ENCODE measurements around the gene NR1H2. TPM values are rescaled to one million over a fixed set of nuclear protein-coding genes. Genes with fewer than 3 reads are reported as not detected.

The NR1H2 gene
- polyA plus RNA-seq, 3 donors: 77.1 to 111 (median 78.9) TPM

DNA sequence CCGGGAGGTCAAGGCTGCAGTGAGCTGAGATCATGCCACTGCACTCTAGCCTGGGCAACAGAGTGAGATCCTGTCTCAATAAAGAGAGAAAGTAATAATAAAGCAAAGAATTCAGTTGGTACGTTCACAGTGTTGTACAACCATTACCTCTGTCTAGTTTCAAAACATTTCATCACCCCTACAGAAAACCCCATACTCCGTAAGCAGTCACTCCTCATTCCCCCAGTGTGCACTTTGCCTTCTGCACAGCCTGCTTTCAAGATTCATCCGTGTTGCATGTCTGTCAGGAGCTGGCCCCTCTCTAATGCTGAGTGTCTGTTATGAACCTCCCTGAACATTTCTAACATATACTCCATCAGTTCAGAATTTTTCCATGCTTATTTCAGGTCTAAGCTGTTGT, 17.3 kb downstream of the NR1H2 start:
- intact Hi-C loops (cut with micrococcal nuclease): no loop called here
- Histone ChIP-seq H3K79me2 (ENCODE audit: insufficient read depth, low read length) (peaks cover 51% of the 10 kb centered on the region), H3K4me2 (replicated peaks; ENCODE audit: extremely low read depth, low read length, poor library complexity, severe bottlenecking) (no peak overlapping the region), H4K20me1 (ENCODE audit: insufficient read depth, low read length) (no peaks in the 10 kb centered on the region), H3K9me3 (replicated peaks in 1 of 2; ENCODE audit: control insufficient read depth in 1 of 2, insufficient read depth in 1 of 2, low read length in 2 of 2) (no peaks in the 10 kb centered on the region), H3K27ac (ENCODE audit: low read depth in 1 of 2, low read length in 2 of 2) (no peak overlapping the region), H3K9ac (ENCODE audit: insufficient read depth, low read length, poor library complexity, severe bottlenecking) (no peak overlapping the region), H3K4me1 (ENCODE audit: control insufficient read depth in 1 of 2, insufficient read depth in 2 of 2, low read length in 2 of 2) (no peaks in the 10 kb centered on the region), H3K4me3 (replicated peaks in 1 of 3; ENCODE audit: low read depth in 2 of 3, low read length in 3 of 3) (no peak overlapping the region), H3K36me3 (replicated peaks in 1 of 2; ENCODE audit: control insufficient read depth in 1 of 2, insufficient read depth in 2 of 2, low read length in 2 of 2) (peaks cover 0 to 14% of the 10 kb centered on the region in 2 donors), H2AFZ (ENCODE audit: insufficient read depth, low read depth, low read length, poor library complexity, severe bottlenecking) (no peak overlapping the region), H3K27me3 (ENCODE audit: control insufficient read depth in 2 of 2, insufficient read depth in 2 of 2, low read length in 2 of 2) (no peaks in the 10 kb centered on the region)
- no peaks in the 10 kb centered on the region for H3K4me1 Mint-ChIP-seq
- H3K9me3 Mint-ChIP-seq: peaks cover 0 to 5% (median 2%) of the 10 kb centered on the region in 7 donors
- 95% methylated on average over 2 of the region's 4 CpGs for WGBS (ENCODE audit: insufficient coverage)
- peaks cover 12 to 37% of the 10 kb centered on the region in 2 donors for H3K36me3 Mint-ChIP-seq
- peaks cover 0 to 2% (median 0%) of the 10 kb centered on the region in 3 donors for H3K27me3 Mint-ChIP-seq (ENCODE audit: low read depth in 3 of 3)
- DNase-seq: no peak
- TF ChIP-seq, protein P1, sequence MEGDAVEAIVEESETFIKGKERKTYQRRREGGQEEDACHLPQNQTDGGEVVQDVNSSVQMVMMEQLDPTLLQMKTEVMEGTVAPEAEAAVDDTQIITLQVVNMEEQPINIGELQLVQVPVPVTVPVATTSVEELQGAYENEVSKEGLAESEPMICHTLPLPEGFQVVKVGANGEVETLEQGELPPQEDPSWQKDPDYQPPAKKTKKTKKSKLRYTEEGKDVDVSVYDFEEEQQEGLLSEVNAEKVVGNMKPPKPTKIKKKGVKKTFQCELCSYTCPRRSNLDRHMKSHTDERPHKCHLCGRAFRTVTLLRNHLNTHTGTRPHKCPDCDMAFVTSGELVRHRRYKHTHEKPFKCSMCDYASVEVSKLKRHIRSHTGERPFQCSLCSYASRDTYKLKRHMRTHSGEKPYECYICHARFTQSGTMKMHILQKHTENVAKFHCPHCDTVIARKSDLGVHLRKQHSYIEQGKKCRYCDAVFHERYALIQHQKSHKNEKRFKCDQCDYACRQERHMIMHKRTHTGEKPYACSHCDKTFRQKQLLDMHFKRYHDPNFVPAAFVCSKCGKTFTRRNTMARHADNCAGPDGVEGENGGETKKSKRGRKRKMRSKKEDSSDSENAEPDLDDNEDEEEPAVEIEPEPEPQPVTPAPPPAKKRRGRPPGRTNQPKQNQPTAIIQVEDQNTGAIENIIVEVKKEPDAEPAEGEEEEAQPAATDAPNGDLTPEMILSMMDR (IDR thresholded peaks at IDR 0.05): no peak
- H3K4me3 Mint-ChIP-seq: no peak overlapping the region
- peak overlapping the region in 1 of 7 donors; percentile 65 for H3K27ac Mint-ChIP-seq

DNA sequence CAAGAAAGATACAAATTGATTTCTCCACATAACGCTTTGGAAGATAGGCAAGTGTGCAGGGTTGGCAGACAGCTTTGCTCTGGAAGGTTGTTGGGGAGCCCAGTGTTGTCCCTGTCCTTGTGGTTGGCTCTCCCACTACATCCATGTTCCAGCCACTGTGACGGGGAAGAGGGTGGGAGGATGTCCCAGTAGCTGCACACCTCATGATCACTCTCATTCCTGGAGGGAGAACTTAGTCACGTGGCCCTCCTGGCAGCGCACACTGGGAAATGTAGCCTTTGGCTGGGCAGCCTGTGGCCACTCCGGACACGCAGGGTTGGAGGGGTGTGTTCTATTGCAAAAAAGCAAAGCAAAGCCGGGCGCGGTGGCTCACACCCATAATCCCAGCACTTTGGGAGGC, 17.8 kb downstream of the NR1H2 start:
- Histone ChIP-seq H4K20me1 (ENCODE audit: insufficient read depth, low read length) (no peaks in the 10 kb centered on the region), H3K36me3 (replicated peaks in 1 of 2; ENCODE audit: control insufficient read depth in 1 of 2, insufficient read depth in 2 of 2, low read length in 2 of 2) (peaks cover 2 to 18% of the 10 kb centered on the region in 2 donors), H3K4me2 (replicated peaks; ENCODE audit: extremely low read depth, low read length, poor library complexity, severe bottlenecking) (no peak overlapping the region), H3K79me2 (ENCODE audit: insufficient read depth, low read length) (peaks cover 47% of the 10 kb centered on the region), H2AFZ (ENCODE audit: insufficient read depth, low read depth, low read length, poor library complexity, severe bottlenecking) (no peak overlapping the region), H3K4me3 (replicated peaks in 1 of 3; ENCODE audit: low read depth in 2 of 3, low read length in 3 of 3) (no peak overlapping the region), H3K27ac (ENCODE audit: low read depth in 1 of 2, low read length in 2 of 2) (no peak overlapping the region), H3K4me1 (ENCODE audit: control insufficient read depth in 1 of 2, insufficient read depth in 2 of 2, low read length in 2 of 2) (no peaks in the 10 kb centered on the region), H3K9me3 (replicated peaks in 1 of 2; ENCODE audit: control insufficient read depth in 1 of 2, insufficient read depth in 1 of 2, low read length in 2 of 2) (no peaks in the 10 kb centered on the region), H3K9ac (ENCODE audit: insufficient read depth, low read length, poor library complexity, severe bottlenecking) (no peak overlapping the region), H3K27me3 (ENCODE audit: control insufficient read depth in 2 of 2, insufficient read depth in 2 of 2, low read length in 2 of 2) (no peaks in the 10 kb centered on the region)
- peaks cover 0 to 5% (median 2%) of the 10 kb centered on the region in 7 donors for H3K9me3 Mint-ChIP-seq
- WGBS (ENCODE audit: insufficient coverage): 80% methylated on average over 1 of the region's 9 CpGs
- TF ChIP-seq, protein P1 (IDR thresholded peaks at IDR 0.05): no peak
- peaks cover 0 to 2% (median 0%) of the 10 kb centered on the region in 3 donors for H3K27me3 Mint-ChIP-seq (ENCODE audit: low read depth in 3 of 3)
- peak overlapping the region in 2 of 7 donors; percentile 5 to 42 for H3K27ac Mint-ChIP-seq
- intact Hi-C loops (cut with micrococcal nuclease): no loop called here
- DNase-seq: no peak
- no peak overlapping the region for H3K4me3 Mint-ChIP-seq
- no peaks in the 10 kb centered on the region for H3K4me1 Mint-ChIP-seq
- peaks cover 15 to 41% of the 10 kb centered on the region in 2 donors for H3K36me3 Mint-ChIP-seq

Measured in CD14-positive monocyte (primary cell).